Sigmoid colon (tissue), 7 donors: ENCODE measurements around the gene SSBP4. TPM values are rescaled to one million over a fixed set of nuclear protein-coding genes. Genes with fewer than 3 reads are reported as not detected.

ENCODE experiments used
- DNase-seq: peaks from one replicate; pipeline ENCODE4 v3.0.0-alpha.2; 2019
- H3K27ac ChIP-seq, 4 donors: fragments of 200-600 bp; sonication (generic); one replicate each; pipeline ENCODE4 v1.5.1; 2016 to 2019; ENCODE audit warnings: mild to moderate bottlenecking in 1 of 4
- H3K27me3 ChIP-seq, 3 donors: fragments of 200-600 bp; sonication (generic); one replicate each; pipeline ENCODE4 v1.5.1; 2019; ENCODE audit warnings: mild to moderate bottlenecking in 1 of 3
- H3K36me3 ChIP-seq, 4 donors: fragments of 200-600 bp; sonication (generic); one replicate each; pipeline ENCODE4 v1.5.1; 2016 to 2019
- H3K4me1 ChIP-seq, 4 donors: fragments of 200-600 bp; sonication (generic); one replicate each; pipeline ENCODE4 v1.5.1; 2017 to 2019
- H3K4me3 ChIP-seq, 4 donors: fragments of 200-600 bp; sonication (generic); one replicate each; pipeline ENCODE4 v1.5.1; 2017 to 2019; ENCODE audit warnings: mild to moderate bottlenecking in 2 of 4, moderate library complexity in 1 of 4
- H3K9me3 ChIP-seq, 4 donors: fragments of 200-600 bp in 3 of 4; sonication (generic) in 3 of 4; one replicate each; pipeline versions ENCODE4 v1.5.1 to v1.6.1; 2013 to 2019
- CTCF ChIP-seq, 4 experiments: fragments of 450-650 bp in 3 of 4; fragments of 200-600 bp in 1 of 4; IDR thresholded peaks; one replicate each; pipeline ENCODE4 v1.5.1; 2016 to 2019; ENCODE audit warnings: antibody characterized with exemption in 4 of 4, mild to moderate bottlenecking in 3 of 4, moderate library complexity in 2 of 4
- EP300 ChIP-seq, 4 donors: sonication (generic); formaldehyde crosslinking; IDR thresholded peaks; one replicate each; pipeline ENCODE4 v1.6.1; 2017; ENCODE audit warnings: antibody characterized with exemption in 4 of 4
- POLR2A ChIP-seq, 2 donors: fragments of 450-650 bp; IDR thresholded peaks; one replicate each; pipeline ENCODE4 v1.6.1; 2016; ENCODE audit warnings: antibody characterized with exemption in 2 of 2, mild to moderate bottlenecking in 2 of 2, moderate library complexity in 2 of 2
- POLR2AphosphoS5 ChIP-seq, 4 donors: sonication (generic); formaldehyde crosslinking; IDR thresholded peaks; one replicate each; pipeline ENCODE4 v1.6.1; 2017; ENCODE audit warnings: antibody characterized with exemption in 4 of 4
- WGBS, 2 donors: extraction: QIAGEN DNeasy Blood & Tissue Kit; methylation state at CpG; one replicate each; pipeline ENCODE4 v1.1.7; 2013; 5-methylcytosine and 5-hydroxymethylcytosine counted together
- intact Hi-C: fragments of 100-400 bp; cut with DNase I; formaldehyde crosslinking; loops from one replicate; pipeline ENCODE4 v1.15.1; 2023
- polyA plus RNA-seq, 3 donors: library from polyadenylated mRNA; stranded (reverse); fragments of 200-250 nt; gene quantifications; one replicate each; pipeline ENCODE4 v1.2.3, GENCODE V29; 2013
- total RNA-seq, 4 donors: library from RNA; depleted of rRNA; stranded (reverse); fragments of >200 nt; gene quantifications; one replicate each; pipeline ENCODE4 v1.1.0, GENCODE V29; 2016
- donor health status: healthy with polysubstance abuse.
- donor health status: Bipolar disorder and iron deficiency.
- donor health status: healthy.

The SSBP4 gene
- total and polyA plus RNA-seq, 7 donors = 13.9 to 71.4 (median 52.4) TPM

GRCh38 chr19:18431351-18432197 lies 12.4 kb downstream of the SSBP4 start:
- H3K36me3 ChIP-seq = peaks cover 0 to 11% (median 0%) of the 10 kb centered on the region in 4 donors
- intact Hi-C loops = no loop called here
- TF ChIP-seq CTCF (IDR thresholded peaks at IDR 0.05) (no peak), POLR2A (IDR thresholded peaks at IDR 0.05) (no peak), EP300 (IDR thresholded peaks at IDR 0.05) (no peak), POLR2AphosphoS5 (IDR thresholded peaks at IDR 0.05) (no peak)
- peaks cover 0 to 32% (median 0%) of the 10 kb centered on the region in 3 donors for H3K27me3 ChIP-seq
- H3K4me3 ChIP-seq = no peak overlapping the region
- H3K4me1 ChIP-seq = peaks cover 4 to 52% (median 40%) of the 10 kb centered on the region in 4 donors
- H3K9me3 ChIP-seq = no peaks in the 10 kb centered on the region
- 85 to 91% methylated on average over 34 of the region's 34 CpGs for WGBS, 2 donors
- H3K27ac ChIP-seq = no peak overlapping the region
- DNase-seq = peak; percentile 66

- Histone ChIP-seq H3K27me3 (peaks cover under 1 to 41% (median 8%) of the 10 kb centered on the region in 3 donors), H3K4me1 (peaks cover 4 to 53% (median 46%) of the 10 kb centered on the region in 4 donors), H3K36me3 (peaks cover 0 to 11% (median 0%) of the 10 kb centered on the region in 4 donors), H3K9me3 (no peaks in the 10 kb centered on the region), H3K4me3 (peak overlapping the region in 2 of 4 donors; percentile 57), H3K27ac (peak overlapping the region; percentile 28 to 66 (median 55))
- TF ChIP-seq POLR2A (IDR thresholded peaks at IDR 0.05) = no peak
- TF ChIP-seq POLR2AphosphoS5 (IDR thresholded peaks at IDR 0.05) = no peak
- no peak for TF ChIP-seq CTCF (IDR thresholded peaks at IDR 0.05)
- intact Hi-C loops = no loop called here
- DNase-seq = peak; percentile 66
- 77 to 90% methylated on average over 13 of the region's 13 CpGs for WGBS, 2 donors
Observed at GRCh38 chr19:18432275-18433014, 13.2 kb downstream of the SSBP4 start.

- Histone ChIP-seq H3K4me1 (peaks cover 4 to 58% (median 53%) of the 10 kb centered on the region in 4 donors), H3K27me3 (peaks cover 4 to 48% (median 15%) of the 10 kb centered on the region in 3 donors), H3K9me3 (no peaks in the 10 kb centered on the region), H3K4me3 (peak overlapping the region; percentile 29 to 57 (median 49)), H3K36me3 (peaks cover 0 to 11% (median 0%) of the 10 kb centered on the region in 4 donors), H3K27ac (peak overlapping the region; percentile 28 to 66 (median 55))
- DNase-seq = peak; percentile 76
- WGBS, 2 donors = 29 to 71% methylated on average over 58 to 59 of the region's 59 CpGs
- intact Hi-C loops = no loop called here
- TF ChIP-seq CTCF (IDR thresholded peaks at IDR 0.05) = no peak
- no peak for TF ChIP-seq EP300 (IDR thresholded peaks at IDR 0.05)
- TF ChIP-seq POLR2AphosphoS5 (IDR thresholded peaks at IDR 0.05) = peak in 3 of 4 donors; percentile 5 to 28 (median 9)
Observed at GRCh38 chr19:18433015-18433691, 14.0 kb downstream of the SSBP4 start.

- intact Hi-C loops = no loop called here
- peak overlapping the region; percentile 29 to 57 (median 49) for H3K4me3 ChIP-seq
- peak overlapping the region; percentile 28 to 66 (median 55) for H3K27ac ChIP-seq
- H3K27me3 ChIP-seq = peaks cover 4 to 55% (median 22%) of the 10 kb centered on the region in 3 donors
- 43 to 76% methylated on average over 60 of the region's 60 CpGs for WGBS, 2 donors
- no peaks in the 10 kb centered on the region for H3K9me3 ChIP-seq
- peaks cover 0 to 11% (median 0%) of the 10 kb centered on the region in 4 donors for H3K36me3 ChIP-seq
- DNase-seq = peak; percentile 58
- TF ChIP-seq POLR2AphosphoS5 (IDR thresholded peaks at IDR 0.05) (no peak), POLR2A (IDR thresholded peaks at IDR 0.05) (no peak), EP300 (IDR thresholded peaks at IDR 0.05) (no peak), CTCF (IDR thresholded peaks at IDR 0.05) (no peak)
- H3K4me1 ChIP-seq = peaks cover under 1 to 58% (median 54%) of the 10 kb centered on the region in 4 donors
Observed at GRCh38 chr19:18433735-18434398, 14.7 kb downstream of the SSBP4 start.
